Parathyroid adenoma (tissue), 2 donors: ENCODE measurements around the gene GNA12.

Source experiments
- H2AFZ ChIP-seq: fragments of 300-600 bp; sonication (generic); one replicate; pipeline ENCODE4 v1.7.0; 2017; ENCODE audit warnings: antibody characterized with exemption, mild to moderate bottlenecking
- H3K27ac ChIP-seq: fragments of 300-600 bp; sonication (generic); one replicate; pipeline ENCODE4 v1.7.0; 2017
- H3K27me3 ChIP-seq: fragments of 300-600 bp; sonication (generic); one replicate; pipeline ENCODE4 v1.7.0; 2017; ENCODE audit warnings: low read length; ENCODE audit not compliant: control insufficient read depth, insufficient read depth
- H3K36me3 ChIP-seq: fragments of 300-600 bp; sonication (generic); one replicate; pipeline ENCODE4 v1.7.0; 2017; ENCODE audit warnings: low read length; ENCODE audit not compliant: control insufficient read depth, insufficient read depth
- H3K4me1 ChIP-seq: fragments of 300-600 bp; sonication (generic); one replicate; pipeline ENCODE4 v1.7.0; 2017; ENCODE audit warnings: control low read depth
- H3K4me2 ChIP-seq: fragments of 300-600 bp; sonication (generic); one replicate; pipeline ENCODE4 v1.7.0; 2017; ENCODE audit warnings: low read length
- H3K4me3 ChIP-seq: fragments of 300-600 bp; sonication (generic); one replicate; pipeline ENCODE4 v1.7.0; 2017; ENCODE audit warnings: low read depth, low read length
- H3K79me2 ChIP-seq: fragments of 300-600 bp; sonication (generic); one replicate; pipeline ENCODE4 v1.7.0; 2017; ENCODE audit warnings: control low read depth
- H3K9ac ChIP-seq: fragments of 300-600 bp; sonication (generic); one replicate; pipeline ENCODE4 v1.7.0; 2017; ENCODE audit warnings: mild to moderate bottlenecking
- H3K9me3 ChIP-seq: fragments of 300-600 bp; sonication (generic); one replicate; pipeline ENCODE4 v1.7.0; 2017; ENCODE audit warnings: low read length; ENCODE audit not compliant: control insufficient read depth
- TF ChIP-seq, protein P1 (sequence below): fragments of 300-600 bp; sonication (generic); IDR thresholded peaks from one replicate; pipeline ENCODE4 v1.7.0; 2017; ENCODE audit warnings: antibody characterized with exemption, mild to moderate bottlenecking
- donor health status: primary hyperparathyroidism.

Gene GNA12

GRCh38 chr7:2837496-2837895, 6.6 kb downstream of the GNA12 start:
- no peak overlapping the region for H2AFZ ChIP-seq
- no peak overlapping the region for H3K27ac ChIP-seq
- no peaks in the 10 kb centered on the region for H3K36me3 ChIP-seq
- peaks cover 32% of the 10 kb centered on the region for H3K79me2 ChIP-seq
- TF ChIP-seq, protein P1, sequence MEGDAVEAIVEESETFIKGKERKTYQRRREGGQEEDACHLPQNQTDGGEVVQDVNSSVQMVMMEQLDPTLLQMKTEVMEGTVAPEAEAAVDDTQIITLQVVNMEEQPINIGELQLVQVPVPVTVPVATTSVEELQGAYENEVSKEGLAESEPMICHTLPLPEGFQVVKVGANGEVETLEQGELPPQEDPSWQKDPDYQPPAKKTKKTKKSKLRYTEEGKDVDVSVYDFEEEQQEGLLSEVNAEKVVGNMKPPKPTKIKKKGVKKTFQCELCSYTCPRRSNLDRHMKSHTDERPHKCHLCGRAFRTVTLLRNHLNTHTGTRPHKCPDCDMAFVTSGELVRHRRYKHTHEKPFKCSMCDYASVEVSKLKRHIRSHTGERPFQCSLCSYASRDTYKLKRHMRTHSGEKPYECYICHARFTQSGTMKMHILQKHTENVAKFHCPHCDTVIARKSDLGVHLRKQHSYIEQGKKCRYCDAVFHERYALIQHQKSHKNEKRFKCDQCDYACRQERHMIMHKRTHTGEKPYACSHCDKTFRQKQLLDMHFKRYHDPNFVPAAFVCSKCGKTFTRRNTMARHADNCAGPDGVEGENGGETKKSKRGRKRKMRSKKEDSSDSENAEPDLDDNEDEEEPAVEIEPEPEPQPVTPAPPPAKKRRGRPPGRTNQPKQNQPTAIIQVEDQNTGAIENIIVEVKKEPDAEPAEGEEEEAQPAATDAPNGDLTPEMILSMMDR, result no peak
- H3K4me3 ChIP-seq, result no peak overlapping the region
- no peak overlapping the region for H3K4me2 ChIP-seq
- no peaks in the 10 kb centered on the region for H3K9me3 ChIP-seq
- H3K4me1 ChIP-seq, result no peaks in the 10 kb centered on the region
- H3K9ac ChIP-seq, result no peak overlapping the region
- H3K27me3 ChIP-seq, result no peaks in the 10 kb centered on the region

GRCh38 chr7:2834748-2835441, 9.2 kb downstream of the GNA12 start:
- Histone ChIP-seq H3K36me3 (no peaks in the 10 kb centered on the region), H3K4me3 (no peak overlapping the region), H3K79me2 (peaks cover 40% of the 10 kb centered on the region), H3K9me3 (no peaks in the 10 kb centered on the region), H3K9ac (no peak overlapping the region), H2AFZ (no peak overlapping the region), H3K4me2 (no peak overlapping the region), H3K27ac (no peak overlapping the region), H3K4me1 (no peaks in the 10 kb centered on the region), H3K27me3 (no peaks in the 10 kb centered on the region)
- TF ChIP-seq, protein P1, result no peak

DNA sequence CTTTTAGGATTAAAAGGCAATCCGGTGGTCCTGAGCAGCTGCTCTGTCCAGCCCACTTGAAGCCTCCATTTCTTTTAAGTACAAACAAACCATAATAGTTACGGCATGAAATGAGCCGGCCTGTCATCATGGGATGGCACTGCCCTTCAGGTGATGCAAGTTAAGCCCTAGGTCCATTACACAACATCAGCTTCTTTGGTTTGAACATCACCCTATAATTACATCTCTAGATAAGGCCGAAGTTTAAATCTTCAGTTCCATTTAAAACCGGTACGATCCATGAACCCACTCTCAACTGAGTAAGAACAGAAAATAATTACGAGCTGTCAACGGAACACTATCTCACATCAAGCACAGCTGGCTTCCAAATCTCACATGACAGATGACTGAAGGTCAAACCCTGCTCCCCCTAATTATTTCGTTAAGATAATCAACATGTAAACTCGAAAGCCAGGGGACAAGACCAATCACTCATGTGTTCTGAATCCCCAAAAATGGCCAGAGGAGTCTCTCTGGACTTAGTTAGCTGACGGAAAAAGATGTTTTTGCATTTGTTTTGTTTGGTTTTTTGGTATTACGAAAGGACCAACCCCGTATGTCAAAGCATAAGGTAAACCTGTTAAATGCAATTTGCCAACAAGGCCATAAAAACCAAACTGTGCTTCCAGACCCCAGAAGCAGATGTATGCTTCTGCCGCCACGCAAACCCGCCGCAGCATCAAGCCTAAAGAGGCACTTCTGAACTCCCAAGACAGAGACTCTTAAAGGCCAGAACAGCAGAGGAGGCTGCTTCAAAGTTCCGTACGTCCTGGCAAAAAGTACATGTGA, 10.8 kb downstream of the GNA12 start:
- H3K36me3 ChIP-seq, result no peaks in the 10 kb centered on the region

DNA sequence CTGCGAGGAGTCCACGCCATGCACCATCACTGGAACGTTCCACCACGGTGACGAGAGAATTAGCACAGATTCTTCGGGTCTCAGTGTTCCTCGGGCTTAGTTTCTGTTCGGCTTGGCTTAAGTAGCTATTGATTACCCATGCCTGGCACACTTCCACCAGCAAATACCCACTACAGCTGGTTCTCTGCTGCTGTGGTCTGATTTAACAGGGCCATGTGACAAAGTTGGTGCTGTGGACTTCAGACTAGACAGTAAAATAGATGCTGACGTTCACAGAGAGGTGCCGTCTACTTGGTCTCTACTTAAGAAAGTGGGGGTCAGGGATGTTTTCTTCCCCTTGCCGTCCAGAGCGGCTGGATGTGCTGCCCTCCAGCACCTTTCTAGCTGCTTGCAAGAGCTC, 11.6 kb downstream of the GNA12 start:
- Histone ChIP-seq H3K79me2 (peaks cover 37% of the 10 kb centered on the region), H3K9me3 (no peaks in the 10 kb centered on the region), H2AFZ (no peak overlapping the region), H3K27ac (no peak overlapping the region), H3K9ac (no peak overlapping the region), H3K4me1 (no peaks in the 10 kb centered on the region), H3K36me3 (no peaks in the 10 kb centered on the region), H3K4me3 (no peak overlapping the region), H3K4me2 (no peak overlapping the region), H3K27me3 (no peaks in the 10 kb centered on the region)
- TF ChIP-seq, protein P1, result no peak

More for the DNA sequence above, 10.8 kb downstream of the GNA12 start:
- Histone ChIP-seq H3K4me2 (no peak overlapping the region), H3K27me3 (no peaks in the 10 kb centered on the region), H3K9ac (no peak overlapping the region), H3K79me2 (peaks cover 37% of the 10 kb centered on the region), H3K27ac (no peak overlapping the region), H3K9me3 (no peaks in the 10 kb centered on the region), H2AFZ (no peak overlapping the region), H3K4me3 (no peak overlapping the region), H3K4me1 (no peaks in the 10 kb centered on the region)
- TF ChIP-seq, protein P1, result no peak
